Dedifferentiated amniotic fluid mesenchymal stem cell (primary cell): ENCODE measurements around the gene RAB31.

ENCODE experiments used
- DNase-seq: peaks from one replicate; pipeline ENCODE4 v3.0.0-alpha.2; 2016; ENCODE audit errors: extremely low spot score

The RAB31 gene

DNA sequence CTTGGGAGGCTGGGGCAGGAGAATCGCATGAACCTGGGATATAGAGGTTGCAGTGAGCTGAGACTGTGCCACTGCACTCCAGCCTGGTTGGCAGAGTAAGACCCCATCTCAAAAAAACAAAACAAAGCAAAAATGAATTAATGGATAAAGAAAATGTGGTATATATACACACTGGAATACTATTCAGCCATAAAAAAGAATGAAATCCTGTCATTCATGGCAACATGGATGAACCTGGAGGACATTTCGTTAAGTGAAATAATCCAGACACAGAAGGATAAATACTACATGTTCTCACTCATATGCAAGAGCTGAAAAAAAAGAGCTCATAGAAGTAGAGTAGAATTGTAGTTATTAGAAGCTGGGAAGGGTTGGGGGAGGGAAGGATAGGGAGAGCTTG, 80.8 kb downstream of the RAB31 start:
- no peak for DNase-seq

DNA sequence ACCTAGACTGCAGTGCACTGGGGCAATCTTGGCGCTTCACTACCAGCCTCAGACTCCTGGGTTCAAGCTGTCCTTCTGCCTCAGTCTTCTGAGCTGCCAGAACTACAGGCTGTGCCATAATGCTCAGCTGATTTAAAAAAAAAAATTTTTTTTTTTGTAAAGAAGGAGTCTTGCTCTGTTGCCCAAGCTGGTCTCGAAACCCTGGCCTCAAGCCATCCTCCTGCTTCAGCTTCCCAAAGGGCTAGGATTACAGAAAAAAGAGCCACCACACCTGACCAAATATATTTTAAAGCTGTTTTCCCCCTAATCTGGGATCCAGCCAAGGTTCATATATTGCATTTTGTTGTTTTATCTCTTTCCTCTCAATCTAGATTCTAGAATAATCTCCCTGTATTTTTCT, 82.2 kb downstream of the RAB31 start:
- DNase-seq, result no peak

DNA sequence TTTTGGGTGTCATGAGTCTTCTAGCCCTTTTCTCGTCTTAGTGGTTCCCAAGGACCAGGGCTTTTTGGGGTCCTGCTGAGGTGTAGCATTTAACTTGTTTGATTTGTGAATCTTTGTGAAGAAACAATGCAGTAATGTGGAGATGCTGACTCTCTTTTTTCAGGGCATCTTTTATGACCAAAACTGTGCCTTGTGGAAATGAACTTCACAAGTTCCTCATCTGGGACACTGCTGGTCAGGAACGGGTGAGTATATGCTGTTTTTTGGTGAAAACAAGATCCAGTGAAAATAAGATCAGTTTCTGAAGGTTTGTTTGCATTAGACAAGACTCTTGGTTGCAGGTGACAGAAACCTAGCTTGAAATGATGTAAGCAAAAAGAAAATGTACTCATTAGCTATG, 83.9 kb downstream of the RAB31 start:
- no peak for DNase-seq

DNA sequence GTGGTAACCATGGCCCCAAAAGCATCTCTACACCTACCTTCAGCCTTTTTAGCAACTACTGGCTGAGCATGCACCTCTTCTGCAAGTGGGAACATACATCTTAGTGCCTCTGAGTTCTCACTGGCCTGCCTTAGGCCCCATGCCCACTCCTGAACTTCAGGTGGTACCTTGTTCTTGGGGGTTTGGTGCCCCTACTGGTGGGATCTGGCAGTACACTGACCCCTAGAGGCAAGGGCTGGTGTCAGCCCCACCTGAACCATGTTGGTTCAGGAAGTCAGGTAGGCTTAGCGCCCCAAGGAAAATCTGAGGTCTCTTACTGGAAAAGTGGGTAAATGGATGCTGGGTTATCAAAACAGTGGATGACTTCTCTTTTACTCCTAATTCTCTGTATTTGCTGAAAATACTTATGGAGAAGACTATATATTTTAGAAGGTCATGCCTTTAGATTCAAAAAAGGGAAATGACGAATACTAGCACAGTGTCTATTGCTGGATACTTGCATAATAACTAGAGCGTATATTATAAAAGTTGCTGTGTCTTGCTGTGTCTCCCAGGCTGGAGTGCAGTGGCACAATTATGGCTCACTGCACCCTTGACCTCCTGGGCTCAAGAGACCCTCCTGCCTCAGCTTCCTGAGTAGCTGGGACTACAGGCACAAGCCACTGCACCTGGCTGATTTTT, 84.6 kb downstream of the RAB31 start:
- DNase-seq, result no peak

DNA sequence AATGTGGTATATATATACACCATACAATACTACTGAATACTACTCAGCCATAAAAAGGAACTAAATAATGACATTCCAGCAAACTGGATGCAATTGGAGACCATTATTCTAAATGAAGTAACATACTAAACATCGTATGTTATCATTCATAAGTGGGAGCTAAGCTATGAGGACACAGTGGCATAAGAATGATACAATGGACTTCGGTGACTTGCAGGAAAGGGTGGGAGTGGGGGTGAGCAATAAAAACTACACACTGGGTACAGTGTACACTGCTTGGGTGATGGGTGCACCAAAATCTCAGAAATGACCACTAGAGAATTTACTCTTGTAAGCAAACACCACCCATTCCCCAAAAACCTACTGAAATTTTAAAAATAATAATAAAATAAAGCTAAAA, 87.9 kb downstream of the RAB31 start:
- no peak for DNase-seq

DNA sequence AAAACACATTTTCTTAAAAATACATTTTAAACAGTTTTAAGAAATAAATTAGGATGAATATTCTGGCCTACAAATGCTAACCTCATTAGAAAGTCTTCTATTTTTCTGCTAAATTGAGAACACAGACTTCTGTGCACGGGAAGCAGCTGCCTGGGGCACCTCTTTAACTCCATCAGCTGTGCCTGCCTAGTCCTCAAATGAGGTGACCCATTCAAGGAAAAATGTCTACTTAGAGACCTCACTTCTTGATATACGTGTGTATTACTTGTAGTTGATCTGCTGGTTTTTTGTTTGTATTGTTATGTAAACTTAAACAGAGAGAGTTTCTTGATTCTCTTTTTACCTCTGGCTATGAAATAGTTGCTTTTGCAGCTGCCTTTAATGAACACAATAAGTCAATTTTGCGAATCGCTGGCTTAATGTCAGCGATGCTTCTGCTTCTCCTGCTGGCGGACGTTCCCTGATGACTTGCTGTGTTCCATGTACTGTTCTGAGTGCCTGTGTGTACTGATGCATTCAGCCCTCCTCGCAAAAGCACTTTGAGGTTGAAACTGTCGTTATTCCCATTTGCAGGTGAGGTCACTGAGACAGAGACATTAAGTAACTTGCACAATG, 88.9 kb downstream of the RAB31 start:
- DNase-seq, result no peak

DNA sequence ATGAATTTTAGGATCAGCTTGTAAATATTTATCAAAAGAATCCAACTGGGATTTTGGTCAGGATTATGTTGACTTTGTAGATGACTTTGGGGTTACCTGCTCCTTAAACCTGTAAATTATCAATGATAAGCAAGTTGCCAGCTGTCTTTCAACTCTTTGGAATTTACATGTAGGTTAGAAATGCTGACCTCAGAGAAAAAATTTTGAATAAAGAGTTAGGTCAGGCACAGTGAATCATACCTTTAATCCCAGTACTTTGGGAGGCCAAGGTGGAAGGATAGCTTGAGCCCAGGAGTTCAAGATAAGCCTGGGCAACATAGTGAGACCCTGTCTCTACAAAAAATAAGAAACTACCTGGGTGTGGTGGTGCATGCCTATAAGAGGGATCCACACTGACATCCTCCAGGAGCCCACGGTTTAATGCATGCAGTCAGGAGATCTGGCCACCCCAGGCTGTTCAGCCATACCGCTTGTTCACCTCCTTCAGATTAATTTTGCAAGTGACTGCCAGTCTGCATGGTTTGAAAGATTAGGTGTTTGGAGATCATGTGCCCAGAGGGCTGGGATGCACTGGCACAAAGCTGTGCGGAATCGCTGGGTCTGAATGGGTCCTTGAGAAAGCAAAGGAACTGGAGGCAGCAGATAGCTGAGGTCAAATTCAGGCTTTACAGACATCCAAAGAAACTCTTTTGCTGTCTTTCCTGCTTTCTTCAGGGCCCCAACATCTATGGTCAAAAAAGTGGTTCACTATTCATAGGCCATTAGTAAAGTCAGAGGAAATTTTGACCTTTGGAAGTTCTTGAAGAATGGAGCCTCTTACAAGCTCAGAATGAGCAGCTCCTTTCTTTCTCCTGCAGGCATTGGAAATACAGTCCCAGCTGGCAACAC, 94.3 kb downstream of the RAB31 start:
- DNase-seq, result no peak

DNA sequence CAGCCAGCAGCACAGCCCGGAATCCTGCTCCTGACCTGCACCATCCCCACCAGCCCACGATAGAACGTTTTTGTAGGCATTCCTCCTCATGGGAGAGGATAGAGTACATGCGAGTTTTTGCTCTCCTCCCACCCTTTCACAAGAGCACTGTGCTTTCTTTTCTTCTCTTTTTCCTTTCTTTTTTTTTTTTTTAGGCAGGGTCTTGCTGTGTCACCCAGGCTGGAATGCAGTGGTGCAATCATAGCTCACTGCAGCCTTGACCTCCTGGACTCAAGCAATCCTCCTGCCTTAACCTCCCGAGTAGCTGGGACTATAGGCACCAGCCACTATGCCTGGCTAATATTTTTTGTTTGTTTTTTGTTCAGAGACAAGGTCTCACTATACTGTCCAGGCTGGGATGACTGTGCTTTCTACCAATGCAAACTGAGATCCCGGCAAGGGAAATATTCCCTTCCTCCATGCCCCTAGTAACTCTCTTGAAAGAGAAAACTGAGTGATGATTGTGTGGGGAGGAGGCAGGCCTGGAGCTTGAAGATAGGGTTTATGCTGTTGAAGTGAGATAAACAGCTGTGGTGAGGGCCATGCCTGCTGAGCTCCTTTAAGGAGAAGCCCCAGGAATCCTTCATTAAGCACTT, 95.1 kb downstream of the RAB31 start:
- DNase-seq, result no peak

DNA sequence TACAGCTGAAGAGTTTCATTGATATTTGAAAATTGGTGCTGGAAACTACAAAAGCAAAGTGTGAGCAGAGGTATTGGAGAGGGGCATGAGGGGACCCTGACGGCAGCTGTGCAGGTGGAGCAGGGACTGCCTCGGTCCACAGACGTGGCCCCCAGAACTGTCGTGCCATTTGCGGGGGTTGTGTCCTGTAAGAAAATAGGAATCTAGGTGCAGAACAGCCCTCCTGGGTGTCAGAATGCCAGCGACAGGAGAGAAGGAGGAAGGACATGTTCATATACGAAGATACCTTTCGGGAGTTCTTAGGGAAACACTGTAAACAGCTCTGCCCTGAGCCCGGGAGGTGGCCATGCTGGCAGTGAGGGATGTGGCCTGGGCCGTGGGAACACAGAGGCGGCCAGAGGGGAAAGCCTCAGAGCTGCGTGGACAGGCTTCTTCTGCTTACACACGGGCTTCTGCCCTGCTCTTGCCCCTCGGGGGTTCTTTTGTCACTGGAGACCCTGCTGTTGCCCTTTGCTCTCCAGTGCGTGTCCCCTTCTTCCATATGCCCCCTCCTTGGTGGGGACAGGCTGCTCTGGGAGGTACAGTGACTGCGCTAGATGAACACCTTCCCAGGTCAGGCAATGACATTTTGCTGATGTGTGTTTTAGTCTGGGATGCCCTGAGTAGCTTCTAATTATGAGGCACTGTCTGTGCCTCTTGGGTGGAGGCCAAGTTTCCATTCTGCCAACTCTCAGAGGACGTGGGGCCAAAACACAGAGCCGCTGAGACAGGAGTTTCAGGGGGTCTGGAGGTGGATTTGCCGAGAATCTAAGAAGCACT, 95.8 kb downstream of the RAB31 start:
- DNase-seq, result no peak

DNA sequence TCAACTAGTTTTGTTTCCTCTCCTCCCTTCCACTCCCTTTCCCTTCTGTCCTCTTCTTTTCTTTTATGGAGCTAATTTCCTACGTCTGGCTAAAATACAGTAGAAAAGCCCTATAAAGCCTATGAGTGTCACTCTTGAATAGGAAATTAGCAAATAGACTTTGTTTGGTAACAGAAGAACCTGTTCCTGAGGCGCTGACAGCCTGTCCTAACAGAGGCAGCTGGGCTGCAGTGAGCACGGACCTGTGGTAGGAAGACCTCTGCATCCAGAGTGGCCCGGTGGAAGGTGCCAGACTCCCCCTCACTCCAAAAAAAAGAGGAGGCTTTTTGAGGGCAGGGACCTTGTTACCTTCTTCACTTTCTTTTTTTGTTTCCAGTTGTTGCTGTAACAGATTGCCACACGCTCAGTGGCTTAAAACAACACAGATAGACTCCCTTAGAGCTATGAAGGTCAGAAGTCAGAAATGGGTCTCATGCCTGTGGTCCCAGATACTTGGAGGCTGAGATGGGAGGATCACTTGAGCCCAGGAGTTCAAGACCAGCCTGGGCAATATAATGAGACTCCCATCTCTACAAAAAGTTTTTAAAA, 96.5 kb downstream of the RAB31 start:
- no peak for DNase-seq

DNA sequence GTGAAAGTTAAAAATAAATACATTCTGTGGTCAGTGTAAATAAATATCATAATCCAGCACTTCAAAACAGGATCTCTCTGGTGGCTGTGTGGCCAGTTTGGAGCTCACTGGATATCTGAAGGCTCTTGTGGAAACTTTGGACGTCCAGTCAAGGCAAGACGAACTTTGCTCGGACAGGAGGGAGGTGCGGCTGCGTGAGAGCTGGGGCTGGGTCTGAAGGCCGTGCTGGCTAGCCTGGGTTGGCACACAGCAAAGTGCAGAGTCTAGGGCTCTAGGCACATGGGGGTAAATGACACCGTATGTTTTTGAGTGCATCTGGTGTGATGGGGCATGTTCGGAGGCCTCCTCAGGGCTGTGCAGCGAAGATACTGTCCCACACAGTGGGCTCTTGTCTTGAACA, 98.8 kb downstream of the RAB31 start:
- no peak for DNase-seq

DNA sequence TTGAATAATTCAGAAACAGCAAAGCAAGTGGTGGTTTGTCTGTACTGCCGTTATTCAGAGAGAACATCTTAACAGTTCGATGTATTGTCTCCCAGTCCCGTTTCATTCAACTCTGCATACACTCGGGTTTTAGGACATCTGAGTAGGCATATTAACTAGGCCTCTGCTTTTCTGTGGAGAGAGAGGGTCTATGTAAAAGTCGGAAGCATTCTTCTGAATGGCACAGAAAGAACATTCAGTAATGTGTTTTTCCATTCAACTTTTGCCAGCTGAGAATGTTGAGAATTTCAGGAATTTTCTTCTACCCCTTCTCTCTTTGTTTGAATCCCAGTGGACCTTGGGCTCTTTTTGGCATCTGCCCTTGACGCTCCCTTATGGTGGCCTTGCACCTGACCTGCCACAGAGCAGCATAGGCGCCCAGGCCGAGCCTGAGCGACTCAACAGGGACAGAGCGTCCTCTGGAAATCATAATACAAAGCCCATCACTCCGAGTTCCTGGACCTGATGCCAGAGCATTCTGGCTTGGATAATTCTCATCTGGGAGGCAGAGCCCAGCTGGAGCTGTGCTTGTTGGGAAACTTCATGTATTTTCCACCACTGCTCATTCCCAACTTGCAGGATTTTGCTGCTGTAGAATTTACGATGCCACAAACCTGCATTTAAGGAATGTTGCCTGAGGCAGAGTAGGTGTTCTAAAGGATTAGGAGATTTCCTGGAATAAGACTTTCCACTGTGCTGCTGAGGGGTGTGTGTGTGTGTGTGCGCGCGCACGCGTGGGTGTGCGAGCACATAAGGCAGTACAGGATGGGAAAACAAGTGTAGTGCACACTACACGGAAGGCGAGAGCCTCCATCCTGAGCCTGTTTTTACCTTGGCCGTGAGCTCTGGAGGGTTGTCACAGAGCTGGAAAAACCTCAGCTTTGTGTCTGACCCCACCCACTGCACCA, 100.5 kb downstream of the RAB31 start:
- peak; percentile 37 for DNase-seq

DNA sequence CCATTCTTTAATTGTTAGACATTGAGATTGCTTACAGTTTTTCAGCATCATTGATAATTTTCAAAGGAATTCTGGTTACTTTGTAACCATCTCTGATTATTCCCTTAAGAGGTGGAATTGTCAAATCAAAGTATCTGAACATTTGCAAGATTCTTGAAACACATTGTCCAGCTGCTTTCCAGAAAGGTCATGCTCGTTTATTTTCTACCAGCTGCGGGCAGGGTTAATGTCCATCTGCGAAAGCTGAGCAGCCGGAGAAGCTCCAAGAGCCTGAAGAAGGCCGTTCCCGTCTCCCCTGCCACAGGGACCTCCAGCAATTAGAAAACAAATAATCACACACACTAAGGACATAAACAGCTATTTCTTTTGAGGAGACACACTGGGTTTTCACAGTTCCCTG, 101.6 kb downstream of the RAB31 start:
- DNase-seq, result no peak

DNA sequence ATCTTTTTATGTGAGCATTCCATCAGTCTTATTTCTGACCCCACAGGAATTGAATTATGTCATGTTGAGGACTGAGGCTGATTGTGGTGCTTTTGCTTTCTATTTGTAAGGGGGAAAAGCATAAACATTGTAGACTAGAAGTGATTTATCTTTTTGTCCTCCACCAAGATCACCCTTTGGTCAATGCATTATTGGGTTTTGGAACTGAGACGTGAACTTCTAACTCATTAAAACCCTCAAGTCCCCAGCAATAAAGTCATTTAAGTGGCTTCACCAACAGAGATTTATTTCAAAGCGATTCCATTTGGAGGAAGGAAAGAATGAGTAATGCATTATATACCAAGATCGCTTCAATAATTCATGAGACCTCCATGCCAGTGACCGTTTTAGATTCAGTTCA, 102.2 kb downstream of the RAB31 start:
- no peak for DNase-seq

DNA sequence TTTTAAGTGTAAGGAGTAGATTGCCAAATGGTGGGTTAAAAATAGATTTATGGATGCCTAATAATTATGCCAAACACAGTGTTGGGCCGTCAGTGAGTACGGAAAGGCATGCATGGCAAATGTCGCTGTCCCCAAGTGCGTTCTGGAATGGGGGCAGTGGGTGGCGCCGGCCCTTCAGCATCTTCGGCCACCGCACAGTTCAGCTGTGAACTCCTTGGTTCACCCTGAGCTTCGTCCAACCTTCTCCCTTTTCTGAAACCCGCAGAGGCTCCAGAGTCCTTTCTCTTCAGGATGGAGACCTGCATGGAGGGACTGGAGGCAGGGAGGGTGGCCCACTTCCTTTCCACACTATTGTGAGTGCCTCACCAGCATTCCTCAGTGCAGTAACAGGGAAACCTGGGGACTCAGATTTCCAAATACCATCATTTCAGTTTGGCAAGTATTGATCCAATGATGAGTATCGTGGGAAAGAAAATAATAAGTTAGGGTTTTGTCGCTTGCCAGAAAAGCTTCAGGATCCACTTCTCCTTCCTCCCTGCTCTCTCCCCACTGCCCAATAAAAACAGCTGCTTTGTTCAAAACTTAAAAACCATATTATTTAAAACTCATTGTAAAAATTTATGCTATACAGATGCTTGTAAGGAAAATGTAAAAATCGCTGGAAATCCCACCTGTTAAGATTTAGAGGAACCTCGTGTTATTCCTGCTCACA, 103.0 kb downstream of the RAB31 start:
- DNase-seq, result no peak

DNA sequence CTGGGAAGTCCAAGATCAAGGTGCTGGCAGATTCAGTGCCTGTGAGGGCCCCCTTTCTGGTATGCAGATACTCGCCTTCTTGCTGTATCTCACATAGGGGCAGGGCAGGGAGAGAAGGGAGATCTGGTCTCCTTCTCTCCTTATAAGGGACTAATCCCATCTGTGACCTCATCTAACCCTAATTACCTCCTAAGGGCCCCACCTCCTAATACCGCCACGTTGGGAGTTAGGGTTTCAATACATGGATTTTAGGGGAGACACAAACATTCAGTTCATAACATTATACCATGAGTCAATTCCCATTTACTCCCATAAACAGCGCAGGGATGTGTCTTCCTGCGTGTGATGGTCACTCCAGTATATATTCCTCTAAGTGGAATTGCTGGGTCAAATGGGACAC, 103.9 kb downstream of the RAB31 start:
- no peak for DNase-seq

DNA sequence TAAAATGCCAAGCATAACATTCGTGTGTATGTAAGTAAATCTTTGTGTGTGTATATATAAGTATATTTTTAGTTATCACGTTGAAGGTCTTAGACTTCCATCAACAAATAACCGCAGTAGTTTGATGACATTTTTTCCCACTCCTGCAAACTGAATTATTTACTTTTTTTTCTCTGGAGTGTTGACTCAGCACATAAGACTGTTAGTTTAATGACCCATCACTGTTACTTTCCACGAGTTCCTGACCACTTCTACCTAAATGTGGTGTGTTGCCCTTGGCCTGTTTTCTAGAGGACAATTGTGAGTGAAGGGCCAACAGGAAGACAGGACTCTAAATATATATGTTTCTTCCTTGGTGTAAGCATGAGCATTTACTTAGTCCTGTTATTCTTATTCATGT, 106.3 kb downstream of the RAB31 start:
- peak; percentile 88 for DNase-seq

DNA sequence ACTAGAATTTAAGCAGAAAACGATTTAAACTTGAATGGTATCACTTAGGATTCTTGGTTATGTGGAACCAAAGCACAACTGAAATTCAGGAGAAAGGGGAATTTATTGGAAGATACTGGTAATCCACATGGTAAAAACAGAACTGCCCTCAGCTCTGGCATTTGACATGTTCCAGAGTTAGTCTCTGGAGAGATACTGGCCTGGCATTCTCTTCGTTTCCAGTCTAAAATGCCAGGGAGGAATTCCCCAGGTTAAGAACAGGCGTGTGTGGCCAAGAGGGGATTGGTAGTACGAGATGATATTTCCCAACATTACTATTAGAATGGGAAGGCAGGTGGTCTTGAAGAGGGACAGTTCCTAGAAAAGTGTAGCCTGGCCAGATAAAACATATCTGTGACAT, 109.2 kb downstream of the RAB31 start:
- DNase-seq, result no peak

DNA sequence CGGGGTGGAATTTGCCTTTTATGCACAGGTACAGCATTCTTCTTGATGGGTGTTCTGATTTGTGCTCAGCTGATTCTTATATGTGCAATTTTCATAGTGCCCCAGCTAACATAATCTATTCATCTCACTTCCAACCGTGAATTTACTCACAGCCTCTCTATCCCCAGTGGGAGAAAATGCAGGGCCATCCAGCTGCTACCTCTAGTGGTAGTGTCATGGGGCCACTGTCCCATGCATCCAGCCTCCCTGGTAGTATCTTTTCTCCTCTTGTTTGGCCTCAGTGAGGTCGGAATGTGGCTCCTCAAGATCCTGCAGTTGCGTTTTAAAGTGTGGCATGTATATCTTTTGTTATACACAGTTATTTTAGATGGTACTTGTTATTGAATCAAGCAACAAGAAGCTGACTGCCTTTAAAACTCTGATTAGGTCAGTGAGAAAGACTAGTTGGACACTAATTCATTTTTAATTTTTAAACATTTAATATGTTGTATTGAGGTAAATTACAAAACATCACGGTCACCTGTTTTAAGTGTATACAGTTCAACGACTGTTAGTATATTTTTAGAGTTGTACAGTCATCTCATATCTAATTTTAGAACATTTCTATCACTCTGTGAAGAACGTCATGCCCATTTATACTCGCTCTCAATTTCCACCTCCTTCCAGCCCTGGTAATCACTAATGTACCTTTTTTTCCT, 109.8 kb downstream of the RAB31 start:
- no peak for DNase-seq
